Prostate gland (tissue), 2 donors: ENCODE measurements around the gene SLC7A14. TPM values are rescaled to one million over a fixed set of nuclear protein-coding genes. Genes with fewer than 3 reads are reported as not detected.

ENCODE experiments used
- DNase-seq: peaks from one replicate; pipeline ENCODE4 v3.0.0-alpha.2; 2019; ENCODE audit warnings: low spot score
- H3K27ac ChIP-seq, 2 donors: fragments of 200-600 bp; sonication (generic); 2 replicates each; pipeline ENCODE4 v1.5.1; 2017 to 2019
- H3K27me3 ChIP-seq: fragments of 200-600 bp; sonication (generic); replicated peaks from 2 replicates; pipeline ENCODE4 v1.5.1; 2019; ENCODE audit not compliant: insufficient read depth
- H3K36me3 ChIP-seq, 2 donors: fragments of 200-600 bp; sonication (generic); 1 replicate in 1 of 2; 2 replicates in 1 of 2; pipeline versions ENCODE4 v1.5.1 to v1.8.1; 2017 to 2019
- H3K4me1 ChIP-seq: fragments of 200-600 bp; sonication (generic); replicated peaks from 2 replicates; pipeline ENCODE4 v1.5.1; 2019
- H3K4me3 ChIP-seq, 2 donors: fragments of 200-600 bp; sonication (generic); 2 replicates each; pipeline ENCODE4 v1.5.1; 2017 to 2019
- H3K9me3 ChIP-seq: fragments of 200-600 bp; sonication (generic); 2 replicates; pipeline ENCODE4 v1.5.1; 2017
- POLR2A ChIP-seq: fragments of 450-650 bp; IDR thresholded peaks from one replicate; pipeline ENCODE4 v1.6.1; 2016; ENCODE audit warnings: antibody characterized with exemption, mild to moderate bottlenecking
- WGBS: methylation state at CpG from one replicate; pipeline ENCODE4 v1.1.5; 2018; 5-methylcytosine and 5-hydroxymethylcytosine counted together
- intact Hi-C: fragments of 100-400 bp; cut with DNase I; formaldehyde crosslinking; loops from one replicate; pipeline ENCODE4 v1.14.2; 2022
- microRNA-seq: library from miRNA; unstranded; fragments of <30 nt; microRNA quantifications from one replicate; pipeline ENCODE4, GENCODE V29; 2016
- total RNA-seq, 2 donors: library from RNA; depleted of rRNA; stranded (reverse); fragments of >200 nt; gene quantifications; one replicate each; pipeline ENCODE4 v1.1.0, GENCODE V29; 2016
- TF ChIP-seq, protein P1 (sequence below), 4 experiments: fragments of 200-600 bp in 2 of 4; fragments of 450-650 bp in 2 of 4; sonication (generic) in 2 of 4; IDR thresholded peaks; 1 replicate in 3 of 4; 2 replicates in 1 of 4; pipeline ENCODE4 v1.5.1; 2016 to 2019; ENCODE audit warnings: antibody characterized with exemption in 4 of 4, mild to moderate bottlenecking in 2 of 4, moderate library complexity in 2 of 4

SLC7A14 gene
- total RNA-seq, 2 donors from 2014 or later: 0.05 to 0.11 TPM

- DNase-seq: no peak
- TF ChIP-seq POLR2A: no peak
- TF ChIP-seq, protein P1, sequence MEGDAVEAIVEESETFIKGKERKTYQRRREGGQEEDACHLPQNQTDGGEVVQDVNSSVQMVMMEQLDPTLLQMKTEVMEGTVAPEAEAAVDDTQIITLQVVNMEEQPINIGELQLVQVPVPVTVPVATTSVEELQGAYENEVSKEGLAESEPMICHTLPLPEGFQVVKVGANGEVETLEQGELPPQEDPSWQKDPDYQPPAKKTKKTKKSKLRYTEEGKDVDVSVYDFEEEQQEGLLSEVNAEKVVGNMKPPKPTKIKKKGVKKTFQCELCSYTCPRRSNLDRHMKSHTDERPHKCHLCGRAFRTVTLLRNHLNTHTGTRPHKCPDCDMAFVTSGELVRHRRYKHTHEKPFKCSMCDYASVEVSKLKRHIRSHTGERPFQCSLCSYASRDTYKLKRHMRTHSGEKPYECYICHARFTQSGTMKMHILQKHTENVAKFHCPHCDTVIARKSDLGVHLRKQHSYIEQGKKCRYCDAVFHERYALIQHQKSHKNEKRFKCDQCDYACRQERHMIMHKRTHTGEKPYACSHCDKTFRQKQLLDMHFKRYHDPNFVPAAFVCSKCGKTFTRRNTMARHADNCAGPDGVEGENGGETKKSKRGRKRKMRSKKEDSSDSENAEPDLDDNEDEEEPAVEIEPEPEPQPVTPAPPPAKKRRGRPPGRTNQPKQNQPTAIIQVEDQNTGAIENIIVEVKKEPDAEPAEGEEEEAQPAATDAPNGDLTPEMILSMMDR (IDR thresholded peaks at IDR 0.05): peak; percentile 14 to 72 (median 60)
These were observed 175.3 kb downstream of the SLC7A14 start for GRCh38 chr3:170410428-170411029.

More at GRCh38 chr3:170410428-170411029, 175.3 kb downstream of the SLC7A14 start:
- WGBS: 38% methylated on average over 4 of the region's 4 CpGs
- Histone ChIP-seq H3K36me3 (no peaks in the 10 kb centered on the region), H3K4me1 (no peaks in the 10 kb centered on the region), H3K27me3 (no peaks in the 10 kb centered on the region), H3K27ac (no peak overlapping the region), H3K9me3 (no peaks in the 10 kb centered on the region), H3K4me3 (no peak overlapping the region)
- intact Hi-C loops: loop anchor here (2.0 kb wide), 1 partner anchor 100 kb away; no protein-coding TSS in a partner anchor

Small RNA genes within 50 kb of the gene (microRNA-seq; reads per million reads assigned to microRNA genes)
- gene MIR6828: not detected

Other genes starting within 250 kb of the SLC7A14 start
- 10 to 100 TPM; 41.8 to 49.6 TPM for gene SKIL, start 228.4 kb downstream of the SLC7A14 start, total RNA-seq
- 100 to 1,000 TPM in 1 of 2 donors, 10 to 100 TPM in 1; 11.8 to 668 TPM for gene CLDN11, start 167.2 kb downstream of the SLC7A14 start, total RNA-seq